Fibroblast of lung (primary cell): ENCODE measurements around the gene ITPR3. TPM values are rescaled to one million over a fixed set of nuclear protein-coding genes. Genes with fewer than 3 reads are reported as not detected.

Experiments
- DNase-seq, 2 donors: peaks; one replicate each; pipeline versions ENCODE4 v3.0.0 to v3.0.0-alpha.2; 2010; ENCODE audit warnings: low read depth in 2 of 2
- H2AFZ ChIP-seq: 2 replicates; pipeline ENCODE4 v1.5.1; 2012; ENCODE audit warnings: low read length, control low read depth, inconsistent platforms
- H3K27ac ChIP-seq: 2 replicates; pipeline ENCODE4 v1.5.1; 2011; ENCODE audit warnings: low read length, control low read depth; ENCODE audit not compliant: insufficient read depth
- H3K27me3 ChIP-seq: 2 replicates; pipeline ENCODE4 v1.5.1; 2011; ENCODE audit warnings: mild to moderate bottlenecking, low read length; ENCODE audit not compliant: control insufficient read depth, insufficient read depth
- H3K36me3 ChIP-seq: 2 replicates; pipeline ENCODE4 v1.5.1; 2011; ENCODE audit warnings: low read length; ENCODE audit not compliant: control insufficient read depth, insufficient read depth
- H3K4me1 ChIP-seq: 2 replicates; pipeline ENCODE4 v1.5.1; 2011; ENCODE audit warnings: low read length; ENCODE audit not compliant: control insufficient read depth, insufficient read depth; ENCODE audit errors: extremely low read depth
- H3K4me2 ChIP-seq: 2 replicates; pipeline ENCODE4 v1.5.1; 2011; ENCODE audit warnings: low read length, control low read depth; ENCODE audit not compliant: insufficient read depth; ENCODE audit errors: extremely low read depth
- H3K4me3 ChIP-seq, 4 experiments: fragments of 200-600 bp in 1 of 4; sonication (generic) in 1 of 4; replicated peaks in 1 of 4; 2 replicates each; pipeline ENCODE4 v1.5.1; 2011 to 2016; ENCODE audit warnings: low read length in 4 of 4, low read depth in 3 of 4, mild to moderate bottlenecking in 3 of 4, control low read depth in 2 of 4, inconsistent platforms in 1 of 4, mixed read lengths in 1 of 4; ENCODE audit not compliant: insufficient read depth in 1 of 4; ENCODE audit errors: control extremely low read depth in 1 of 4
- H3K79me2 ChIP-seq: 2 replicates; pipeline ENCODE4 v1.5.1; 2012; ENCODE audit warnings: mild to moderate bottlenecking, low read length, inconsistent platforms; ENCODE audit not compliant: control insufficient read depth, insufficient read depth
- H3K9ac ChIP-seq: 2 replicates; pipeline ENCODE4 v1.5.1; 2011; ENCODE audit warnings: mild to moderate bottlenecking, low read length, control low read depth; ENCODE audit not compliant: insufficient read depth
- H3K9me3 ChIP-seq: 2 replicates; pipeline ENCODE4 v1.5.1; 2012; ENCODE audit warnings: low read depth, low read length; ENCODE audit not compliant: control insufficient read depth, insufficient read depth
- H4K20me1 ChIP-seq: 2 replicates; pipeline ENCODE4 v1.5.1; 2011; ENCODE audit warnings: low read length; ENCODE audit not compliant: control insufficient read depth, insufficient read depth; ENCODE audit errors: extremely low read depth
- CTCF ChIP-seq, 2 donors: IDR thresholded peaks in 1 of 2; conservative IDR thresholded peaks in 1 of 2; 1 replicate in 1 of 2; 2 replicates in 1 of 2; pipeline ENCODE4 v1.5.1; 2011 to 2012; ENCODE audit warnings: low read length in 2 of 2, control low read depth in 1 of 2, inconsistent platforms in 1 of 2, low read depth in 1 of 2, mild to moderate bottlenecking in 1 of 2
- EZH2 ChIP-seq: IDR thresholded peaks from 2 replicates; pipeline ENCODE4 v1.5.1; 2012; ENCODE audit warnings: low read length, control low read depth, mild to moderate bottlenecking; ENCODE audit errors: missing control alignments
- polyA plus RNA-seq, 2 donors: library from polyadenylated mRNA; depleted of rRNA in 1 of 2; stranded (reverse) in 1 of 2; unstranded in 1 of 2; fragments of >200 nt; gene quantifications; 2 replicates each; pipeline ENCODE4 v1.2.1, GENCODE V29; 2011 to 2012; ENCODE audit warnings: missing spikeins in 1 of 2
- total RNA-seq: library from RNA; depleted of rRNA; stranded (reverse); fragments of >200 nt; gene quantifications from 2 replicates; pipeline ENCODE4 v1.2.1, GENCODE V29; 2014

ITPR3 gene
- total and polyA plus RNA-seq, 2 donors (not counting 1 experiment from before 2014, with no cell fraction given) = 9.6 to 43.4 TPM

GRCh38 chr6:33679761-33680160, 58.6 kb downstream of the ITPR3 start:
- Histone ChIP-seq H3K9me3 (no peaks in the 10 kb centered on the region), H3K79me2 (no peaks in the 10 kb centered on the region), H4K20me1 (no peaks in the 10 kb centered on the region), H3K9ac (no peak overlapping the region), H3K27ac (no peak overlapping the region), H3K27me3 (no peaks in the 10 kb centered on the region), H3K4me1 (peaks cover 15% of the 10 kb centered on the region), H3K4me2 (no peak overlapping the region), H3K4me3 (no peak overlapping the region), H3K36me3 (peaks cover 37% of the 10 kb centered on the region), H2AFZ (no peak overlapping the region)
- TF ChIP-seq EZH2 = no peak
- no peak for TF ChIP-seq CTCF (conservative IDR thresholded peaks at IDR 0.05 in 1 of 2, IDR thresholded peaks at IDR 0.05 in 1 of 2; ENCODE audit: low read depth in 1 of 2, low read length in 2 of 2)
- DNase-seq = no peak

- Histone ChIP-seq H3K79me2 (no peaks in the 10 kb centered on the region), H3K9me3 (no peaks in the 10 kb centered on the region), H3K9ac (no peak overlapping the region), H3K4me2 (no peak overlapping the region), H3K27ac (no peak overlapping the region), H3K36me3 (peaks cover 39% of the 10 kb centered on the region), H3K4me1 (peaks cover 2% of the 10 kb centered on the region), H2AFZ (no peak overlapping the region), H4K20me1 (no peaks in the 10 kb centered on the region), H3K4me3 (no peak overlapping the region), H3K27me3 (no peaks in the 10 kb centered on the region)
- DNase-seq = no peak
- TF ChIP-seq EZH2 = no peak
- no peak for TF ChIP-seq CTCF (conservative IDR thresholded peaks at IDR 0.05 in 1 of 2, IDR thresholded peaks at IDR 0.05 in 1 of 2; ENCODE audit: low read depth in 1 of 2, low read length in 2 of 2)
Observed at GRCh38 chr6:33682341-33682740, 61.2 kb downstream of the ITPR3 start.

GRCh38 chr6:33683051-33683571, 62.0 kb downstream of the ITPR3 start:
- no peak for TF ChIP-seq CTCF (conservative IDR thresholded peaks at IDR 0.05 in 1 of 2, IDR thresholded peaks at IDR 0.05 in 1 of 2; ENCODE audit: low read depth in 1 of 2, low read length in 2 of 2)
- TF ChIP-seq EZH2 = no peak
- Histone ChIP-seq H3K4me3 (no peak overlapping the region), H3K27ac (no peak overlapping the region), H4K20me1 (no peaks in the 10 kb centered on the region), H3K79me2 (no peaks in the 10 kb centered on the region), H3K4me2 (no peak overlapping the region), H3K36me3 (peaks cover 39% of the 10 kb centered on the region), H3K9me3 (no peaks in the 10 kb centered on the region), H3K4me1 (no peaks in the 10 kb centered on the region), H3K9ac (no peak overlapping the region), H2AFZ (no peak overlapping the region), H3K27me3 (no peaks in the 10 kb centered on the region)
- peak in 1 of 2 donors; percentile 30 for DNase-seq
